ENCODE data around the gene SDHAF2. TPM values are rescaled to one million over a fixed set of nuclear protein-coding genes. Genes with fewer than 3 reads are reported as not detected.

The SDHAF2 gene
- total RNA-seq, 4 donors from 2014 or later = 32.1 to 84.4 (median 53.8) TPM

- ATAC-seq = no peak
- H3K27ac ChIP-seq = peak overlapping the region in 2 of 4 donors; percentile 43 to 58
- DNase-seq = no peak
- H3K36me3 ChIP-seq = peaks cover 6 to 97% of the 10 kb centered on the region in 2 donors
- TF ChIP-seq CTCF (IDR thresholded peaks at IDR 0.05 in 4 of 5, conservative IDR thresholded peaks at IDR 0.05 in 1 of 5) (no peak), POLR2A (IDR thresholded peaks at IDR 0.05) (no peak)
- H3K9me3 ChIP-seq = no peaks in the 10 kb centered on the region
- intact Hi-C loops (cut with DNase I; ENCODE audit: low total_unique reads) (no loop called here), in situ Hi-C loops (cut with MboI; ENCODE audit: low sequenced_read_pairs in 4 of 4) (no loop called here)
- H3K27me3 ChIP-seq = no peaks in the 10 kb centered on the region
- peaks cover 4 to 8% of the 10 kb centered on the region in 2 donors for H3K4me1 ChIP-seq
- H3K4me3 ChIP-seq = no peak overlapping the region
These were observed 22.8 kb upstream of the SDHAF2 start for GRCh38 chr11:61406991-61407728.

GRCh38 chr11:61411589-61411988 is 18.3 kb upstream of the SDHAF2 start:
- Histone ChIP-seq H3K36me3 (peaks cover 13 to 100% of the 10 kb centered on the region in 2 donors), H3K9me3 (no peaks in the 10 kb centered on the region), H3K4me3 (no peak overlapping the region), H3K27ac (no peak overlapping the region), H3K27me3 (no peaks in the 10 kb centered on the region), H3K4me1 (no peaks in the 10 kb centered on the region)
- no peak for ATAC-seq
- in situ Hi-C loops (cut with MboI; ENCODE audit: low sequenced_read_pairs in 4 of 4) (no loop called here), intact Hi-C loops (cut with DNase I; ENCODE audit: low total_unique reads) (no loop called here)
- DNase-seq = no peak
- no peak for TF ChIP-seq POLR2A (IDR thresholded peaks at IDR 0.05)
- TF ChIP-seq CTCF (IDR thresholded peaks at IDR 0.05 in 4 of 5, conservative IDR thresholded peaks at IDR 0.05 in 1 of 5) = no peak

- TF ChIP-seq POLR2A (IDR thresholded peaks at IDR 0.05) = no peak
- no peak for TF ChIP-seq CTCF (IDR thresholded peaks at IDR 0.05 in 4 of 5, conservative IDR thresholded peaks at IDR 0.05 in 1 of 5)
- no peak for DNase-seq
- H3K27ac ChIP-seq = no peak overlapping the region
- in situ Hi-C loops (cut with MboI; ENCODE audit: low sequenced_read_pairs in 4 of 4) = no loop called here
- no peaks in the 10 kb centered on the region for H3K27me3 ChIP-seq
- H3K4me1 ChIP-seq = peaks cover 4 to 5% of the 10 kb centered on the region in 2 donors
- peaks cover 13 to 98% of the 10 kb centered on the region in 2 donors for H3K36me3 ChIP-seq
- H3K9me3 ChIP-seq = no peaks in the 10 kb centered on the region
- ATAC-seq = no peak
- intact Hi-C loops (cut with DNase I; ENCODE audit: low total_unique reads) = no loop called here
- no peak overlapping the region for H3K4me3 ChIP-seq
These were observed 16.4 kb upstream of the SDHAF2 start for GRCh38 chr11:61413496-61413895.

- TF ChIP-seq CTCF (IDR thresholded peaks at IDR 0.05 in 4 of 5, conservative IDR thresholded peaks at IDR 0.05 in 1 of 5) (no peak), POLR2A (IDR thresholded peaks at IDR 0.05) (no peak)
- Histone ChIP-seq H3K4me3 (no peak overlapping the region), H3K9me3 (no peaks in the 10 kb centered on the region), H3K36me3 (peaks cover 13 to 98% of the 10 kb centered on the region in 2 donors), H3K4me1 (peaks cover 4 to 6% of the 10 kb centered on the region in 2 donors), H3K27ac (no peak overlapping the region), H3K27me3 (no peaks in the 10 kb centered on the region)
- intact Hi-C loops (cut with DNase I; ENCODE audit: low total_unique reads) = no loop called here
- in situ Hi-C loops (cut with MboI; ENCODE audit: low sequenced_read_pairs in 4 of 4) = no loop called here
- ATAC-seq = no peak
- no peak for DNase-seq
These were observed 15.4 kb upstream of the SDHAF2 start for GRCh38 chr11:61414547-61414946.

All from gastrocnemius medialis (tissue), 4 donors.